PC-9 (cell line): Measurements from ENCODE around the gene STAT4.

ENCODE experiments used
- CTCF ChIP-seq: fragments of 200-600 bp; sonication (generic); conservative IDR thresholded peaks from 2 replicates; pipeline ENCODE4 v1.6.1; 2017; ENCODE audit warnings: mixed run types, antibody characterized with exemption, mild to moderate bottlenecking, moderate library complexity
- EZH2 ChIP-seq: fragments of 200-600 bp; sonication (generic); IDR thresholded peaks from 2 replicates; pipeline ENCODE4 v1.8.0; 2017; ENCODE audit warnings: antibody characterized with exemption, low read depth

GRCh38 chr2:191039616-191040015, 111.2 kb downstream of the STAT4 start:
- TF ChIP-seq CTCF (no peak), EZH2 (no peak)
